NCI-H2107 (cell line): ENCODE results near the gene WASF1.
A peak's percentile ranks its signal among the peaks of the same experiment; 100 is the strongest.

ENCODE experiments used
- DNase-seq: peaks from one replicate; lab custom pipeline; 2025; lab: John Stamatoyannopoulos, UW

The WASF1 gene

DNA sequence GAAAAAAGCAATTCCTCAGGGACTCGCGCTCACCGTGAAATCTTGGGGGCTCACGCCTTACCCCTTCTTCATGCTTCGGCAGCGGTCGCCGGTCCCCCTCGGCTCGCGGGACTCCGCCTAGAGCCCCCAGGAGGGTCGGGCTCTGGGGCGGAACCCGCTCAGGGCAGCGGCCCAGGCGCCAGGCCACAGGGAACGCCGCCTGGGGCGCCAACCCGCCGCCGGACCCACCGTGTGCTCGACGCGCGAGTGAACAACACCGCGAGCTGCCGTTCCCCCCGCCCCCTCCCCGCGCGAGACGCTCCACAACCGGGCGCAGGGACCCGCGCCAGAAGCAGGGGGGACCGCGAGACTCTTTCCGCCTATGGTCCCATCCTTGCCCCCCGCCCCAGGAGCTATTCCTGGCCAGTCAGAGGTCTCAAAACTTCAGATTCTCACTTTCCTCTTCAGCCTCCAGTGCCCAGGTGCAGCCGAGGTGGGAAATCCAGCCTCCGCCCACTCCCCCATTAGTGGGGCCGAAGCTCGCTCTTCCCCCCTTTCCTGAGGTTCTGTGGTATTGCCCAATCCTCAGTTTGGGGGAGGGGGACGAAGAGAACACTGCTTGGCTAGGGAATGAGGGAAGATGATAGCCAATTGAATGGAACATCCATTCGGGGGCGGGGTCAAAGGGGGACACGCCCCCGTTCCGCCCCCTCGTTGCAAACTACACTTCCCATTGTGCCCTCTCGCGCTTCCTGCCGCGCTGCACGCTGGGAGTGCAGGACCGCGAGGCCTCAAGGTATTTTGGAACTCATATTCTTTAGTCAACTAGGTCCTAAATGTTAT lies at the start of gene WASF1:
WASF1 (minus strand) TSS at position 265 of the 822 bp plus-strand sequence. CDS start 52,069 bp downstream, outside the sequence.
- peak; percentile 92 for DNase-seq

DNA sequence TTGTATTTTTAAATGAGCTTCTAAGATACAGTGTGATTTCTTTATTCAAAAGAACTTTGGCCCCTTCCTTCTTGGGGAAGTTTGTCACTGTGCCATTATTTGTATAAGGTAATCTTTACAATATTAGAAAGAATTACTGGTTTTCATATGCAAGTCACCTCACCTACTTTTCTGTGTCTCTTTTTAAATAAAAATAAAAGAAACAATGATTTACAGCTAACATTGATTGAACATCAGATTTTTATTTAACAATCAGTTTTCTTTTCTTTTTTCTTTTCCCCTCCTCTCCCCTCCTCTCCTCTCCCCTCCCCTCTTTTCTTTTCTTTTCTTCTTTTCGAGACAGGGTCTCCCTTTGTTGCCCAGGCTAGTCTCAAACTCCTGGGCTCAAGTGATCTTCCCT lies 46.8 kb upstream of the WASF1 start:
- no peak for DNase-seq

DNA sequence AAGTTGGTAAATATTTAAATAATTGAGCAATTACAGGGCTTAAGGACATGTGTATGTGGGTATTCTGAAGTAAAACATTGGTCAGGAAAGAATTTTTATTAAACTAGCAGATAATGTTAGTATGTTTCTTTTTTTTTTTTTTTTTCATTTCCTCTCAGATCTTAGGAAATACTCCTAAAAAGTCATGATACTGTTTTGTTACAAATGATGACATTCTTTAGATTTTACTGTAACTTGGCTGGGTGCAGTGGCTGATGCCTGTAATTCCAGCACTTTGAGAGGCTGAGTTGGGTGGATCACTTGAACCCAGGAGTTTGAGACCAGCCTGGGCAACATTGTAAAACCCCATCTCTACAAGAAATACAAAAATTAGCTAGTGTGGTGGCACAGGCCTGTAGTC lies 42.3 kb upstream of the WASF1 start:
- no peak for DNase-seq

- DNase-seq, result no peak
These were observed 37.8 kb upstream of the WASF1 start for GRCh38 chr6:110217266-110217665.

GRCh38 chr6:110216140-110216539 lies 36.7 kb upstream of the WASF1 start:
- no peak for DNase-seq

DNA sequence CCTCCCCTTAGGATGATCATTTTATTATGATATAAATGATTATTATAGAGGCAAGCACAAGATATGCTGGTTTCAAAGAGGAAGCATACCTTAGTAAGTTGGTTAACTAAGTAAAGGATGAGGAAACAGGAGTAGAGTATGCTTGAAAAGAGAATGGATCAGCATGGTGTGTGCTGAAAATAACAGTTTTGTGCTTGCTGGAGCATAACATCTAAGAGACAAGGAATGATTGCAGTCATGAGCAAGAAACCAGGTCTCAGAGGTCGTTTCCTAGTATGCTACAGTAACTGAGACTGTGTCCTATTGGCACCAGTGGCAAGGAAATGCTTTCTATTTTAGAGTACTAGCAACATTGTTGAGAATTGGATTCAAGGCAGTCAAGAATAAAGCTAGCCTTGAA lies 34.9 kb upstream of the WASF1 start:
- DNase-seq, result no peak

DNA sequence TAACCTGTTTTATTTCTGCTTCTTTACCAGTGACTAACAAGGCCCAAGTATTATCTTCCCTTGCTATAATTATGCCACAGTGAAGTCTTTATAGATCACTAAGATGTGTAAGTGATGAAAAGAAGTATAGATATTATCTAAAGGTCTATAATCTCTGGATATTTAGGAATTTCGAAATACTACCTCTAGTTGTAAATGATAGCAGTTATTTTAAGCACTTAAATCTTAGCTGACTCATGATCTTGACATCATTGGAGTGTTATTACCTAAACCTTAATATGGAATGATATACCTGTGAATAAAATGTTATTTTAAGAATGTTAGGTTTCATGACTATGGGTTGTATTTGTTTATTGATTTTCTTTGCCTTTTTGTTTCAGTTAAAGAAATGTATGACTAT lies 32.3 kb upstream of the WASF1 start:
- no peak for DNase-seq

DNA sequence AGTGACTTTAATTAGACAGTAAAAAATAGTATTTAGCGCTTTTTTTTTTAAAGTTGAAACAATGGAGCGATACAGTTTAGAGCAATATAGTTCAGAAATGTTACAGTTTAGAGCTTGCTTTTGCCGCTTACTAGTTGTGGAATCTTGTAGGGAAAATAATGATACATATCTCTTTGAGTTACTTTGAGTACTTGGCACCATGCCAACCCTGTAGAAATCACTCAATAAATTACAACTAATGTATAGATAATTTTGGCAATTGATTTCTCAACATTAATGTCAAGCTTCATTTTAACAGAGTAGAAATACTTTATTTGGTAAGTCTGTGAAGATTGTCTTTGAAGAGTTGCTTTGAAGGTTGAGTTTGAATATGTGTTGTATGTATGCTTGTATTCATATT lies 28.2 kb upstream of the WASF1 start:
- DNase-seq, result no peak

DNA sequence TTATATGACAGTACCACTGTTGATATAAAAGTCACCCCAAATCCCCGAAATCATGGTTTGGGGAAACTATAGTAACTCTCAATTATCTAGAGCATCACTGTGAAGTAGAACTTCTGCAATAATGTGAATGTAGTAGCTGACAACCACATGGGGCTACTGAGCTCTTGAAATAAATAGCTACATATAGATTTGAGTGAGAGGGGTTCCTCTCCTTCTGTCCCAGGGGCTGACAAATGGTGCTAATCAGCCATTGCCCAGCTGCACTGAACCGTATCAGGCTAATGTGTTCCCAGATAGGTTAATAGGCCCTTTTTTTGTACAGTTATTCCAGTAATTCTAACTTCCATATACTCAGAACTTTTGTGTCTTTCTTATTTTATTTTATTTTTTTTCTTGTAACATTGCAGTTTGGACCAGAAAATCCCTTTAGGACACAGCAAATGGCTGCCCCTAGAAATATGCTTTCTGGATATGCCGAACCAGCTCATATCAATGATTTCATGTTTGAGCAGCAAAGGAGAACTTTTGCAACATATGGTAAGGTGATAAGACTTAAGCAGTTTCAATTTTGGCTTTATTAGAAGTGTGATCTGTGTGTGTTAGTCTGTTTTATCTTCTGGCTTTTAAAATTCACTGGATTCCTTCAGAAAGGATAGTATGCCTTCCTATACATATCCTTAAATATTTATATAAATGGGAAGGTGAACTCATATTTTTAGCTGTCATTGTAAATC lies 21.8 kb upstream of the WASF1 start:
- no peak for DNase-seq

- no peak for DNase-seq
These were observed 19.1 kb upstream of the WASF1 start for GRCh38 chr6:110198561-110198960.

- no peak for DNase-seq
These were observed 17.4 kb upstream of the WASF1 start for GRCh38 chr6:110196874-110197273.

DNA sequence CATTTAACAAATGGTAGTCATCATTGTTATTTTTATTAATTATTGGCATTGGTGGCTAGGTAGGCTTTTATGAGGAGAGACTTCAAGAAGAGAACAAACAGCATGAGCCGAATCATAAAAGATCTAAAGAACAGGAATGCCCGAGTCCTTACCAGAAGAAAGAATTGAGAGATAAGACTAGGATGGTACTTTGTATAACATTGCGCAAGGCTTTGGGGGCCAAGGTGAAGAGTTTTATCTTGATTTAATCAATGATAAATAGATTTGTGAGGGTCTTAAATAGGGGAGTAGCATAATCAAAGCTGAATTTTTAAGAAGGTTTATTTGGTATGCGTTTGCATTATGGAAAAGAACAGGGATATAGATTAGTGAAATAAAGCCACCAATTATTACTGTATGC lies 16.2 kb upstream of the WASF1 start:
- DNase-seq, result no peak

DNA sequence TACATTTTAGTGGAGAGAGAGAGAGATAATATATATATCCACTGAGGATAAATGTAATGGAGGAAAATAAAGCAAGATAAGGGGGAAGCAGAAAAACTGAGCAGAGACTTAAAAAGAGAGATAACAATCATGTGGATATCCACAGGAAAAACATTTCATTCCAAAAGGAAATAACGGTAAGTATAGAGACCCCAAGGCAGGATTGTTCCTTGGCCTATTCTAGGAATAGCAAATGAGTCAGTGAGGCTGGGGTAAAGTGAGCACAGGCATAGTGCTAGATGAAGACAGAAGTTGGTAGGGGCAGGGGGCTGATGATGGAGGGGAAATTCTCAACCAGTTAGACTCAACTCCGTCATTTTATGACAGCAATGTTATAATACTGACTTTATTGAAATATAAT lies 12.0 kb upstream of the WASF1 start:
- DNase-seq, result no peak

DNA sequence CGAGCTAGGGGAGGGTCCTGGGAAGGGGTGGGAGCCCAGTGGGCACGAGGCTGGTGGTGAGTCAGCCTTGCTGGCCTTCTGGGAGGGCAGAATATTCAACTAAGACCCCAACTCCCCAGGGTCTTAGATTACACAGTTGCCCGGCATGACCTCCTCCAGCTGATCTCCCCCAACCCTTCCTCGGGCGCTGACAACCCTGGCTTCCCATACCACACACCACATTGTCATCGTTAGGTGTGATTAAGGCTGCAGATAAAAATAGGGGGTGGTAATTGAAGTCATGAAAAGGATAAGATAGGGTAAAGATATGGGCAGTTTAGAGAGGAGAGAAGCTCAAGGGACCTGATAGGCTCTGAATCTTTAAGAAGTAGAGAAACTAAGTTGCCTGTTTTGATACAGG lies 11.3 kb upstream of the WASF1 start:
- no peak for DNase-seq

DNA sequence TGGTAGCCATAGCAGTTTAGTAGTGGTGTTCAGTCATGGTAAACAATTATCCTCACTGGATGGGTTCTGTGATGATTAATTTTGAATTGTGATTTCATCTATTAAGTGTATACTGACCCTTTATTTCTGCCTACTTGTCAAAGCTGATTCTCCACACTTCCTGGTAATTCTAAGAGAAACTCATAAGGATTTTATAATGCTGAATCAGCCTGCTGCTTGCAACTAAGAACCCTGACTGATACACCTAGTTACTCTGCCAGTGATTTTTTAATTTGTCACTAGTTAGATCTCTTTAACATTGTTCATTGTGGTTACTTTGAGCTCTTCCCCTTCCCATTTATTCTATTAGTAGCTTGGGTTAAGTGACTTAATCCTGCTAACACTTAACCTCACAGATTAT lies 9.3 kb upstream of the WASF1 start:
- no peak for DNase-seq

DNA sequence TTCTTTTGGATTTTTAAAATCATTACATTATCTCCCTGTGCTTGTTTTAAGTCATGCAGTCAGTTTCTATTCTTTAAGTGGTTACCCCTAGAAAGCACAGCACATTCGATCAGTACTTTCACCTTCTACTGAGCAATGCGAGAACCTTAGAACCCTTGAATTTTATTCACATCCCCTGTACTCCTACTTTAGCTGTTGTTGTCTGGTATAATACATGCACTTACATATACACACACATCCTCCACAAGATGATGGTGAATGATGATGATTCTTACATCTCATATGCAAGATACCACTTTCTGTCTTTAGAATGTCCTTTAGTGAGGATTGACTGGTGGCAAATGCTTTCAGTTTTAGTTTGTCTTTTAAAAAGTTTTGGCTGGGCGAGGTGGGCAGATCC lies 6.4 kb upstream of the WASF1 start:
- no peak for DNase-seq

DNA sequence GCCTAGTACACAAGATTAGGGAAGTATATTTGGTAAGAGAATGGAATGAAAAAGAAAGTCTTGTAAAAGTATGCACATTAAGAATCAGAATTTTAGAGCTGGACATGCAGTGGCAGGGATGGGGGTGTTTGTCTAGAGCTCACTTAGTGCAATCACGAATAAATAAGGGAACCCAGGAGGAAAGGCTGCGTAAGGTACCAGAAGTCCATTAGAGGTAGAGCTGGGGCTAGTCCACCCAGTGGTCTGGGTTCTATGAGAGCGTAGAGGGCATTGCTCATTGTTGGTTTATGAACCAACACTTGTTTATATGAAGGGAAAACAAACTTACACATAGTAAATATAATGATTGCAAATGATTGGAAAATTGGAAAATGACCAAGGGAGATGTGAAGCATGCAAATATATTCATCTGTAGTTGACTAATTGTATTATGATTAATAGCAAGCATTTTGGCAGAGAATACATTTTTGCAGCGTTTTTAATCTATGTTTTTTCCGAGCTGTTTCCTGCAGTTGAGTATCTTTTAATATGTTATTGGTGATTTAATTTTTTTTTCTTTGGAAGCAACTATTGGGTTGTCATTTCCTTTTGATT lies 3.9 kb upstream of the WASF1 start:
- no peak for DNase-seq

GRCh38 chr6:110181131-110182030 lies 1.9 kb upstream of the WASF1 start:
- no peak for DNase-seq

GRCh38 chr6:110180228-110181008 lies 948 bp upstream of the WASF1 start, which contains the start of gene CDC40:
Gene CDC40, plus strand, starts transcription at chr6:110180427. Its CDS starts 18 bp downstream, at chr6:110180445.
- DNase-seq, result no peak

DNA sequence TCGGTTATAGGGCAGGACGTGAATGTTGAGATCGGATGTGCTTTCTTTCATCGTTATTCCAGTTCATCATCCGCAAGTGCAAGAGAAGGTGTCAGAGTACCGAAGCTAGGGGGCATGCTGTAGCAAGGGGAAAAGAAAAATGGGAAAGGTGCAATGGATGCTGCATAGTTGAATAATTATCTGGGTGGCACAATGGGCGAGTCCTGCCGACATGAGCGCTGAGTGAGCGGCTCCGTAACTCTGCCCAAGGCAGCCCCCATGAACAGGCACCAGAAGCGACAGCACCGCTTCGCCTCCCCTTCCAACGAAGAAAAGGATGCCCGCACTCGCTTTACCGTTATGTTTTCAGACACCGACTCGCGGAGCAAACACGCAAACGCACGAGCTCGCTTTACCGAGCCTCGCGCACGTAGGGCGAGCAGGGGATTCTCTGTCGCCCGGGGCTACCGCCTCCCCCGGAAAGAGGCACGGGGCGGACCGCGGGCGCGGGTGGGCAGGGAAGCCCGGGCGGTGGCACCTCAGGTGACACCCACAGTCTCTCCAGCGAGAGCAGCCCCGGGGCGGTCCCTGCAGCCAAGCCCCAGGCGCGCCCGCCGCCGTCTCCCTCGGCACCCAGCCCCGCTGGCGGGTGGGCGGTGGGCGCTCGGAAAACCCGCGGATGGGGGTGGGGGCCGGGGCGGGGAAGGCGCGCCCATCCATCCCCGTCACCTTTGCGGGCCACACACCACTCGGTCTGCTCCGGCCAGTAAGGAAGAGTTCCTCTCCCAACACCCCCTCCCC lies 654 bp downstream of the WASF1 start:
- peak; percentile 53 for DNase-seq
